HCT116 (cell line): ENCODE measurements around the gene TMEFF2. TPM values are rescaled to one million over a fixed set of nuclear protein-coding genes. Genes with fewer than 3 reads are reported as not detected.
"Not testable (repeated sequence)": the region's sequence is repeated elsewhere in the genome, so short reads cannot be mapped to it uniquely, and the experiment has no call there.

Experiments used
- ATAC-seq: fragments of 200-7000 bp; cut with Tn5 transposase; 2 replicates; pipeline ENCODE4 v1.9.1; 2020; ENCODE audit warnings: mild to moderate bottlenecking, moderate library complexity
- BruUV-seq: library from RNA; stranded (reverse); fragments of 400-500 nt; replicated peaks from 2 replicates; lab custom pipeline; 2021; lab: Mats Ljungman, UMichigan
- CTCF ChIA-PET: fragments of 300-600 bp; sonication (Branson Sonifier 250); formaldehyde crosslinking; loops from one replicate; lab custom pipeline; 2021; ENCODE audit warnings: antibody characterized with exemption; lab: Charles Lee
- POLR2A ChIA-PET: fragments of 300-600, 350-600 bp; sonication (Branson Sonifier 250); formaldehyde crosslinking; loops from one replicate; lab custom pipeline; 2021; ENCODE audit warnings: antibody characterized with exemption; lab: Charles Lee
- RAD21 ChIA-PET, 2 experiments: fragments of 300-600 bp; sonication (Branson Sonifier 250); formaldehyde crosslinking; loops; one replicate each; lab custom pipeline; 2023; ENCODE audit warnings: low total read pairs in 2 of 2; ENCODE audit not compliant: uncharacterized antibody in 2 of 2, unreplicated experiment in 2 of 2, low non-redundant PET in 1 of 2; lab: Charles Lee
- DNase-seq: peaks from one replicate; pipeline ENCODE4 v3.0.0-alpha.2; 2010; ENCODE audit warnings: low read depth, low spot score
- H2AFZ ChIP-seq: fragments of 200-600 bp; shearing (Covaris generic), sonication (generic); 2 replicates; pipeline ENCODE4 v1.6.1; 2017; ENCODE audit warnings: low read depth, mixed run types, mixed read lengths, antibody characterized with exemption, low read length; ENCODE audit not compliant: poor library complexity, severe bottlenecking
- H3K27ac ChIP-seq: 2 replicates; pipeline ENCODE4 v1.5.1; 2012; ENCODE audit warnings: low read depth, low read length
- H3K27me3 ChIP-seq: fragments of 200-600 bp; sonication (generic); 2 replicates; pipeline ENCODE4 v1.6.1; 2016; ENCODE audit warnings: mixed run types, low read length, mixed read lengths; ENCODE audit not compliant: insufficient read depth
- H3K36me3 ChIP-seq, 2 experiments: fragments of 200-500 bp in 1 of 2; fragments of 200-600 bp in 1 of 2; sonication (Bioruptor generic) in 1 of 2; sonication (generic) in 1 of 2; 2 replicates each; pipeline versions ENCODE4 v1.5.1 to v1.6.1; 2014 to 2016; ENCODE audit warnings: low read length in 2 of 2, inconsistent platforms in 1 of 2, mixed read lengths in 1 of 2, mixed run types in 1 of 2; ENCODE audit not compliant: insufficient read depth in 2 of 2, control insufficient read depth in 1 of 2
- H3K4me1 ChIP-seq, 2 experiments: fragments of 200-600 bp in 1 of 2; sonication (generic) in 1 of 2; 2 replicates each; pipeline versions ENCODE4 v1.5.1 to v1.6.1; 2012 to 2017; ENCODE audit warnings: low read length in 2 of 2, inconsistent platforms in 1 of 2, mild to moderate bottlenecking in 1 of 2, mixed read lengths in 1 of 2, mixed run types in 1 of 2, moderate library complexity in 1 of 2; ENCODE audit not compliant: insufficient read depth in 2 of 2, control insufficient read depth in 1 of 2
- H3K4me2 ChIP-seq: fragments of 200-600 bp; sonication (generic); 2 replicates; pipeline ENCODE4 v1.6.1; 2017; ENCODE audit warnings: mixed run types, low read length, mixed read lengths
- H3K4me3 ChIP-seq, 2 experiments: fragments of 200-600 bp in 1 of 2; sonication (generic) in 1 of 2; replicated peaks in 1 of 2; 2 replicates each; pipeline ENCODE4 v1.5.1; 2011 to 2016; ENCODE audit warnings: low read length in 2 of 2, control low read depth in 1 of 2, low read depth in 1 of 2, mild to moderate bottlenecking in 1 of 2, mixed read lengths in 1 of 2, mixed run types in 1 of 2
- H3K79me2 ChIP-seq: fragments of 200-600 bp; sonication (generic); 2 replicates; pipeline ENCODE4 v1.6.1; 2017; ENCODE audit warnings: mild to moderate bottlenecking, mixed run types, low read length, moderate library complexity, mixed read lengths; ENCODE audit not compliant: insufficient read depth
- H3K9ac ChIP-seq: fragments of 200-600 bp; sonication (generic); 2 replicates; pipeline ENCODE4 v1.6.1; 2016; ENCODE audit warnings: low read length, mixed read lengths
- H3K9me2 ChIP-seq: fragments of 200-600 bp; sonication (generic), shearing (Covaris generic); 2 replicates; pipeline ENCODE4 v1.6.1; 2017; ENCODE audit warnings: mixed run types, mild to moderate bottlenecking, moderate library complexity; ENCODE audit not compliant: insufficient read depth
- H3K9me3 ChIP-seq, 2 experiments: fragments of 200-500 bp in 1 of 2; fragments of 200-600 bp in 1 of 2; sonication (Bioruptor generic) in 1 of 2; sonication (generic) in 1 of 2; 2 replicates each; pipeline ENCODE4 v1.6.1; 2014 to 2017; ENCODE audit warnings: low read length in 2 of 2, mixed read lengths in 2 of 2, inconsistent platforms in 1 of 2, low read depth in 1 of 2, mild to moderate bottlenecking in 1 of 2, mixed run types in 1 of 2, moderate library complexity in 1 of 2; ENCODE audit not compliant: control insufficient read depth in 1 of 2, insufficient read depth in 1 of 2
- H4K20me1 ChIP-seq: fragments of 200-600 bp; sonication (generic), shearing (Covaris generic); 2 replicates; pipeline ENCODE4 v1.6.1; 2017; ENCODE audit warnings: mixed run types, mild to moderate bottlenecking, moderate library complexity; ENCODE audit not compliant: insufficient read depth
- CEBPB ChIP-seq: IDR thresholded peaks from 2 replicates; pipeline ENCODE4 v1.6.1; 2012; ENCODE audit warnings: low read depth
- ELF1 ChIP-seq: IDR thresholded peaks from 2 replicates; pipeline ENCODE4 v1.6.1; 2012; ENCODE audit warnings: low read depth, borderline replicate concordance
- FOSL1 ChIP-seq: IDR thresholded peaks from 2 replicates; pipeline ENCODE4 v1.6.1; 2012; ENCODE audit warnings: low read depth
- SP1 ChIP-seq: IDR thresholded peaks from 2 replicates; pipeline ENCODE4 v1.6.1; 2012; ENCODE audit warnings: low read depth
- TCF7L2 ChIP-seq: IDR thresholded peaks from 2 replicates; pipeline ENCODE4 v1.7.0; 2011; ENCODE audit warnings: borderline replicate concordance, inconsistent platforms; ENCODE audit not compliant: insufficient read depth, insufficient read length; ENCODE audit errors: extremely low read depth
- ZFX ChIP-seq: fragments of 450-650 bp; IDR thresholded peaks from 2 replicates; pipeline ENCODE4 v1.6.1; 2017
- intact Hi-C: fragments of 100-400 bp; cut with micrococcal nuclease; formaldehyde crosslinking; loops from 2 replicates; pipeline ENCODE4 v1.10.0; 2022
- total RNA-seq: library from RNA; stranded (reverse); gene quantifications from one replicate; pipeline ENCODE4 v1.2.1, GENCODE V29; 2021; ENCODE audit not compliant: unreplicated experiment
- TF ChIP-seq, protein P1 (sequence below): IDR thresholded peaks from 2 replicates; pipeline ENCODE4 v1.6.1; 2011; ENCODE audit warnings: mild to moderate bottlenecking, low read length, moderate library complexity; ENCODE audit not compliant: insufficient replicate concordance; ENCODE audit errors: extremely low read depth

TMEFF2 gene
- total RNA-seq, 1 experiment from 2014 or later = not detected

DNA sequence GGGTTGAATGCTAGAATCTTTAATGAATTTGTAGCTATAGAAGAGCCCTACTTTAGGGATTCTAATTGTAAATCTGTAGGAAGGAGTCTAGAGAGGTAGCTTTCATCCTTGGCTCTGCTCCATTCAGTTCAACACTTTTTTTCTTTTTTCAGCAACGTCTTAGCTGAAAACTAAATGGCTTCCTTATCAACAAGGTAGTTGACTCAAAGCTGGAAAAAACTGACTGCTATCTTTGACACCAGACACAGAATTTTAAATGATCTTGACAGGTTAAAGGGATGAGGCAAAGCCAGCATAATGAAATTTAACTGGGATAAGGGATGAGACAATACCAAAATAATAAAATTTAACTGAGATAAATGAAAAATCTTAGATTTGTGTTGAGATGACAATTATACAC lies 54.9 kb downstream of the TMEFF2 start:
- ChIA-PET CTCF (interaction anchor here (1.4 kb wide), 1 partner anchor 22 kb away, joined by 3 read pairs; no protein-coding TSS in a partner anchor), POLR2A (no interaction called here), RAD21 (no interaction called here)
- H2AFZ ChIP-seq = no peak overlapping the region
- H3K9me2 ChIP-seq = no peaks in the 10 kb centered on the region
- ATAC-seq = no peak
- H4K20me1 ChIP-seq = no peaks in the 10 kb centered on the region
- DNase-seq = no peak
- H3K9ac ChIP-seq = no peak overlapping the region
- H3K27me3 ChIP-seq = no peaks in the 10 kb centered on the region
- H3K4me3 ChIP-seq = no peak overlapping the region
- no peaks in the 10 kb centered on the region for H3K36me3 ChIP-seq
- no peaks in the 10 kb centered on the region for H3K79me2 ChIP-seq
- no TSS peak for BruUV-seq
- no peaks in the 10 kb centered on the region for H3K9me3 ChIP-seq
- no peaks in the 10 kb centered on the region for H3K4me1 ChIP-seq
- intact Hi-C loops = no loop called here
- H3K4me2 ChIP-seq = no peak overlapping the region
- TF ChIP-seq ZFX = no peak
- H3K27ac ChIP-seq = no peak overlapping the region

DNA sequence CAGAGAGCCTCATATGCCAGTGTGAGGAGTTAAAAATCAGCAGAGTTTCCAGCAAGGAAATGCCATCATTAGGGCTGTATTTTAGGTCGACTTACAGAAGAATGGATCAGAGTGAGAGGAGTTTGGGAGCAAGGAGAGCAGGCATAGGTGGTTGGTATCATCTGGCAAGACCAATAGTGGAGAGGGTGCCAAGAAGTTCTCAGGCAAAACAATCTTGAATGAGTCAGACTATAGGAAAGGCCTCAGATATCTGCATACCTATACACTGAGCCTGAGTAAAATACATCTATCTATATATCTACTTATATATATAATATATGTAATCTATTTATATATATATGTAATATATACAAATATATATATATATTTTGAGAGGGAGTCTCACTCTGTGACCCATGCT lies 57.3 kb downstream of the TMEFF2 start:
- H3K4me1 ChIP-seq = no peaks in the 10 kb centered on the region
- H3K9me3 ChIP-seq = no peaks in the 10 kb centered on the region
- no peak overlapping the region for H3K4me2 ChIP-seq
- RAD21 ChIA-PET = no interaction called here
- DNase-seq = no peak
- H3K4me3 ChIP-seq = no peak overlapping the region
- no TSS peak for BruUV-seq
- no peak overlapping the region for H2AFZ ChIP-seq
- H3K79me2 ChIP-seq = no peaks in the 10 kb centered on the region
- CTCF ChIA-PET = no interaction called here
- no peaks in the 10 kb centered on the region for H3K27me3 ChIP-seq
- no peaks in the 10 kb centered on the region for H4K20me1 ChIP-seq
- ATAC-seq = no peak
- H3K36me3 ChIP-seq = no peaks in the 10 kb centered on the region
- H3K27ac ChIP-seq = no peak overlapping the region
- H3K9me2 ChIP-seq = no peaks in the 10 kb centered on the region
- TF ChIP-seq CEBPB (no peak), TCF7L2 (no peak), SP1 (no peak), FOSL1 (no peak), ELF1 (no peak)
- TF ChIP-seq, protein P1, sequence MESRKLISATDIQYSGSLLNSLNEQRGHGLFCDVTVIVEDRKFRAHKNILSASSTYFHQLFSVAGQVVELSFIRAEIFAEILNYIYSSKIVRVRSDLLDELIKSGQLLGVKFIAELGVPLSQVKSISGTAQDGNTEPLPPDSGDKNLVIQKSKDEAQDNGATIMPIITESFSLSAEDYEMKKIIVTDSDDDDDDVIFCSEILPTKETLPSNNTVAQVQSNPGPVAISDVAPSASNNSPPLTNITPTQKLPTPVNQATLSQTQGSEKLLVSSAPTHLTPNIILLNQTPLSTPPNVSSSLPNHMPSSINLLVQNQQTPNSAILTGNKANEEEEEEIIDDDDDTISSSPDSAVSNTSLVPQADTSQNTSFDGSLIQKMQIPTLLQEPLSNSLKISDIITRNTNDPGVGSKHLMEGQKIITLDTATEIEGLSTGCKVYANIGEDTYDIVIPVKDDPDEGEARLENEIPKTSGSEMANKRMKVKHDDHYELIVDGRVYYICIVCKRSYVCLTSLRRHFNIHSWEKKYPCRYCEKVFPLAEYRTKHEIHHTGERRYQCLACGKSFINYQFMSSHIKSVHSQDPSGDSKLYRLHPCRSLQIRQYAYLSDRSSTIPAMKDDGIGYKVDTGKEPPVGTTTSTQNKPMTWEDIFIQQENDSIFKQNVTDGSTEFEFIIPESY = no peak
- POLR2A ChIA-PET = no interaction called here
- intact Hi-C loops = no loop called here
- H3K9ac ChIP-seq = no peak overlapping the region

DNA sequence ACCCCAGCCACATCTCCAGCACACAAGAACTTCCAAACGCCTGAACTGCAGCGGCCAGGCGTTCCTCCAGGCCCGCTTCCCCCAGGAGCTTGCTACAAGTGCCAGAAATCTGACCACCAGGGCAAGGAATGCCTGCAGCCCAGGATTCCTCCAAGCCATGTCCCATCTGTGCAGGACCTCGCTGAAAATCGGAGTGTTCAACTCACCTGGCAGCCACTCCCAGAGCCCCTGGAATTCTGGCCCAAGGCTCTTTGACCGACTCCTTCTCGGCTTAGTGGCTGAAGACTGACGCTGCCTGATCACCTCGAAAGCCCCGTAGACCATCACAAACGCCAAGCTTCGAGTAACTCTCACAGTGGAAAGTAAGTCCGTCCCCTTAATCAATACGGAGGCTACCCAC lies 62.1 kb downstream of the TMEFF2 start:
- RAD21 ChIA-PET, H3K4me1 ChIP-seq, H3K27ac ChIP-seq, intact Hi-C loops, H3K36me3 ChIP-seq, ATAC-seq, DNase-seq, H3K9me2 ChIP-seq, H3K9ac ChIP-seq, BruUV-seq, H3K79me2 ChIP-seq, H3K9me3 ChIP-seq, H4K20me1 ChIP-seq, H2AFZ ChIP-seq, H3K4me3 ChIP-seq, H3K27me3 ChIP-seq, H3K4me2 ChIP-seq, POLR2A ChIA-PET, CTCF ChIA-PET: not testable (repeated sequence)
